ENCODE measurements around the gene ANKDD1A. TPM values are rescaled to one million over a fixed set of nuclear protein-coding genes. Genes with fewer than 3 reads are reported as not detected.

The ANKDD1A gene
- total RNA-seq, 1 donor from 2014 or later: 4.6 TPM

GRCh38 chr15:64896371-64897069 lies 15.2 kb upstream of the ANKDD1A start:
- Mint-ChIP-seq H3K4me1 (peaks cover 48% of the 10 kb centered on the region), H3K27me3 (ENCODE audit: low read depth) (no peaks in the 10 kb centered on the region), H3K27ac (ENCODE audit: unreplicated experiment) (no peak overlapping the region), H3K36me3 (ENCODE audit: low read depth) (peaks cover 2% of the 10 kb centered on the region), H3K9me3 (peaks cover 5% of the 10 kb centered on the region), H3K4me3 (peak overlapping the region; percentile 54)
- no peak for DNase-seq (ENCODE audit: low read depth, low spot score)
- TF ChIP-seq, protein P1, sequence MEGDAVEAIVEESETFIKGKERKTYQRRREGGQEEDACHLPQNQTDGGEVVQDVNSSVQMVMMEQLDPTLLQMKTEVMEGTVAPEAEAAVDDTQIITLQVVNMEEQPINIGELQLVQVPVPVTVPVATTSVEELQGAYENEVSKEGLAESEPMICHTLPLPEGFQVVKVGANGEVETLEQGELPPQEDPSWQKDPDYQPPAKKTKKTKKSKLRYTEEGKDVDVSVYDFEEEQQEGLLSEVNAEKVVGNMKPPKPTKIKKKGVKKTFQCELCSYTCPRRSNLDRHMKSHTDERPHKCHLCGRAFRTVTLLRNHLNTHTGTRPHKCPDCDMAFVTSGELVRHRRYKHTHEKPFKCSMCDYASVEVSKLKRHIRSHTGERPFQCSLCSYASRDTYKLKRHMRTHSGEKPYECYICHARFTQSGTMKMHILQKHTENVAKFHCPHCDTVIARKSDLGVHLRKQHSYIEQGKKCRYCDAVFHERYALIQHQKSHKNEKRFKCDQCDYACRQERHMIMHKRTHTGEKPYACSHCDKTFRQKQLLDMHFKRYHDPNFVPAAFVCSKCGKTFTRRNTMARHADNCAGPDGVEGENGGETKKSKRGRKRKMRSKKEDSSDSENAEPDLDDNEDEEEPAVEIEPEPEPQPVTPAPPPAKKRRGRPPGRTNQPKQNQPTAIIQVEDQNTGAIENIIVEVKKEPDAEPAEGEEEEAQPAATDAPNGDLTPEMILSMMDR (conservative IDR thresholded peaks at IDR 0.05): no peak

- DNase-seq (ENCODE audit: low read depth, low spot score): no peak
- Mint-ChIP-seq H3K27me3 (ENCODE audit: low read depth) (no peaks in the 10 kb centered on the region), H3K36me3 (ENCODE audit: low read depth) (peaks cover 2% of the 10 kb centered on the region), H3K4me1 (peaks cover 42% of the 10 kb centered on the region), H3K4me3 (no peak overlapping the region), H3K9me3 (peaks cover 5% of the 10 kb centered on the region), H3K27ac (ENCODE audit: unreplicated experiment) (peak overlapping the region; percentile 31)
- TF ChIP-seq, protein P1 (conservative IDR thresholded peaks at IDR 0.05): no peak
These were observed 14.2 kb upstream of the ANKDD1A start for GRCh38 chr15:64897345-64897985.

DNA sequence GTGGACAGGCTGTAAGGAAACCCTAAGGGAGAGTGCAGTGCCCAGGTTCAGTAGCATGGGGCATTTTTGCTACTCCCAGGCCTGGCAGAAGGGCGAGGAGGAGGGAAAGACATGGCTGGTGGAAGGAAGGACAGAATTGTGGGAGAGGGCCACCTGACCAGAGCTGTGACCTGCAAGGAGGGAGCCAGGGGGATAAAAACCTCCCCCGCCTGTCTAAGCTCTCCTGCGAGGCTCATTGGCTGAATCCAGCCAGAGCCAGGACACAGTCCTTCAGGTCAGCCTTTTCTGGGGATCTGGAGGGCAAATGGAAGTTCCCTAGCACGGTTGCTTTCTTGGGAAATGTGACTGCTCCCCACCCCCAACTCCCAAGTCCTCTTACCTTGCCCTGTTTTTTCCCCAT lies 13.3 kb upstream of the ANKDD1A start:
- no peak overlapping the region for H3K27ac Mint-ChIP-seq (ENCODE audit: unreplicated experiment)
- DNase-seq (ENCODE audit: low read depth, low spot score): no peak
- H3K27me3 Mint-ChIP-seq (ENCODE audit: low read depth): no peaks in the 10 kb centered on the region
- H3K36me3 Mint-ChIP-seq (ENCODE audit: low read depth): peaks cover 2% of the 10 kb centered on the region
- H3K4me3 Mint-ChIP-seq: no peak overlapping the region
- TF ChIP-seq, protein P1 (conservative IDR thresholded peaks at IDR 0.05): no peak
- H3K4me1 Mint-ChIP-seq: peaks cover 36% of the 10 kb centered on the region
- peaks cover 5% of the 10 kb centered on the region for H3K9me3 Mint-ChIP-seq

- peaks cover 2% of the 10 kb centered on the region for H3K36me3 Mint-ChIP-seq (ENCODE audit: low read depth)
- TF ChIP-seq, protein P1 (conservative IDR thresholded peaks at IDR 0.05): no peak
- no peak for DNase-seq (ENCODE audit: low read depth, low spot score)
- peaks cover 9% of the 10 kb centered on the region for H3K9me3 Mint-ChIP-seq
- no peak overlapping the region for H3K4me3 Mint-ChIP-seq
- no peak overlapping the region for H3K27ac Mint-ChIP-seq (ENCODE audit: unreplicated experiment)
- H3K27me3 Mint-ChIP-seq (ENCODE audit: low read depth): no peaks in the 10 kb centered on the region
- peaks cover 24% of the 10 kb centered on the region for H3K4me1 Mint-ChIP-seq
These were observed 10.6 kb upstream of the ANKDD1A start for GRCh38 chr15:64901141-64901540.

GRCh38 chr15:64901914-64902313 lies 9.8 kb upstream of the ANKDD1A start:
- TF ChIP-seq, protein P1 (conservative IDR thresholded peaks at IDR 0.05): no peak
- Mint-ChIP-seq H3K4me3 (no peak overlapping the region), H3K9me3 (peaks cover 12% of the 10 kb centered on the region), H3K27ac (ENCODE audit: unreplicated experiment) (no peak overlapping the region), H3K4me1 (peaks cover 18% of the 10 kb centered on the region), H3K27me3 (ENCODE audit: low read depth) (no peaks in the 10 kb centered on the region), H3K36me3 (ENCODE audit: low read depth) (peaks cover 6% of the 10 kb centered on the region)
- no peak for DNase-seq (ENCODE audit: low read depth, low spot score)
